ENCODE measurements around the gene BLTP3B. TPM values are rescaled to one million over a fixed set of nuclear protein-coding genes. Genes with fewer than 3 reads are reported as not detected.

Gene BLTP3B
- total and polyA plus RNA-seq, 5 experiments from 2014 or later: 9.7 to 22.4 (median 14.8) TPM

- no peaks in the 10 kb centered on the region for H3K27me3 Mint-ChIP-seq
- no peak overlapping the region for H3K27ac Mint-ChIP-seq
- POLR2A ChIA-PET: no interaction called here
- no peak overlapping the region for H3K4me3 Mint-ChIP-seq
- peaks cover 0 to 3% (median 0%) of the 10 kb centered on the region in 9 donors for H3K9me3 Mint-ChIP-seq
- H3K4me1 Mint-ChIP-seq: peaks cover 18 to 53% (median 45%) of the 10 kb centered on the region in 4 donors
- no peak for DNase-seq
- peaks cover 0 to 11% (median 9%) of the 10 kb centered on the region in 3 donors for H3K36me3 Mint-ChIP-seq
- no peak for ATAC-seq
Observed at GRCh38 chr12:100133200-100133599, 9.5 kb downstream of the BLTP3B start.

- Mint-ChIP-seq H3K36me3 (peaks cover 0 to 8% (median 6%) of the 10 kb centered on the region in 3 donors), H3K27me3 (no peaks in the 10 kb centered on the region), H3K27ac (peak overlapping the region in 9 of 10 donors; percentile 5 to 70 (median 37)), H3K4me3 (peak overlapping the region in 3 of 10 donors; percentile 20 to 38 (median 30)), H3K9me3 (peaks cover 0 to 3% (median 0%) of the 10 kb centered on the region in 9 donors), H3K4me1 (peaks cover 8 to 45% (median 38%) of the 10 kb centered on the region in 4 donors)
- POLR2A ChIA-PET: no interaction called here
- ATAC-seq: no peak
- DNase-seq: no peak
Observed at GRCh38 chr12:100128512-100128908, 14.2 kb downstream of the BLTP3B start.

- H3K4me3 Mint-ChIP-seq: peak overlapping the region in 2 of 10 donors; percentile 20 to 40
- POLR2A ChIA-PET: no interaction called here
- ATAC-seq: peak; percentile 30 to 43
- no peaks in the 10 kb centered on the region for H3K27me3 Mint-ChIP-seq
- peaks cover 0 to 3% (median 0%) of the 10 kb centered on the region in 9 donors for H3K9me3 Mint-ChIP-seq
- H3K36me3 Mint-ChIP-seq: peaks cover 0 to 6% (median 3%) of the 10 kb centered on the region in 3 donors
- H3K27ac Mint-ChIP-seq: peak overlapping the region in 9 of 10 donors; percentile 6 to 70 (median 44)
- peak in 1 of 10 donors; percentile 4 for DNase-seq
- H3K4me1 Mint-ChIP-seq: peaks cover 10 to 43% (median 38%) of the 10 kb centered on the region in 4 donors
Observed at GRCh38 chr12:100127766-100128511, 14.7 kb downstream of the BLTP3B start.

- H3K4me3 Mint-ChIP-seq: no peak overlapping the region
- H3K4me1 Mint-ChIP-seq: peaks cover 11 to 36% (median 24%) of the 10 kb centered on the region in 4 donors
- no peak overlapping the region for H3K27ac Mint-ChIP-seq
- H3K36me3 Mint-ChIP-seq: peaks cover 0 to 9% (median 5%) of the 10 kb centered on the region in 3 donors
- ATAC-seq (no peak), DNase-seq (no peak)
- no peaks in the 10 kb centered on the region for H3K27me3 Mint-ChIP-seq
- H3K9me3 Mint-ChIP-seq: peaks cover 0 to 18% (median 9%) of the 10 kb centered on the region in 9 donors
- POLR2A ChIA-PET: no interaction called here
Observed at GRCh38 chr12:100123316-100124095, 19.2 kb downstream of the BLTP3B start.

- Mint-ChIP-seq H3K9me3 (peaks cover 0 to 23% (median 11%) of the 10 kb centered on the region in 9 donors), H3K27me3 (no peaks in the 10 kb centered on the region), H3K4me3 (no peak overlapping the region), H3K27ac (no peak overlapping the region), H3K4me1 (peaks cover 7 to 12% (median 9%) of the 10 kb centered on the region in 4 donors), H3K36me3 (peaks cover 0 to 14% (median 14%) of the 10 kb centered on the region in 3 donors)
- DNase-seq: no peak
- POLR2A ChIA-PET: no interaction called here
- no peak for ATAC-seq
Observed at GRCh38 chr12:100120355-100120754, 22.3 kb downstream of the BLTP3B start.

GRCh38 chr12:100115291-100115690 is 27.4 kb downstream of the BLTP3B start:
- Mint-ChIP-seq H3K27ac (no peak overlapping the region), H3K36me3 (peaks cover 9 to 20% (median 11%) of the 10 kb centered on the region in 3 donors), H3K9me3 (peaks cover 0 to 18% (median 8%) of the 10 kb centered on the region in 9 donors), H3K4me3 (no peak overlapping the region), H3K27me3 (no peaks in the 10 kb centered on the region), H3K4me1 (peaks cover 13 to 35% (median 20%) of the 10 kb centered on the region in 4 donors)
- POLR2A ChIA-PET: no interaction called here
- DNase-seq (no peak), ATAC-seq (no peak)

GRCh38 chr12:100114574-100114973 is 28.1 kb downstream of the BLTP3B start:
- peaks cover 9 to 22% (median 14%) of the 10 kb centered on the region in 3 donors for H3K36me3 Mint-ChIP-seq
- no peak overlapping the region for H3K27ac Mint-ChIP-seq
- no peaks in the 10 kb centered on the region for H3K27me3 Mint-ChIP-seq
- peaks cover 14 to 38% (median 22%) of the 10 kb centered on the region in 4 donors for H3K4me1 Mint-ChIP-seq
- POLR2A ChIA-PET: no interaction called here
- ATAC-seq: no peak
- peaks cover 0 to 12% (median 4%) of the 10 kb centered on the region in 9 donors for H3K9me3 Mint-ChIP-seq
- no peak overlapping the region for H3K4me3 Mint-ChIP-seq
- no peak for DNase-seq

- Mint-ChIP-seq H3K4me1 (peaks cover 14 to 31% (median 22%) of the 10 kb centered on the region in 4 donors), H3K4me3 (no peak overlapping the region), H3K36me3 (peaks cover 15 to 50% (median 43%) of the 10 kb centered on the region in 3 donors), H3K27me3 (no peaks in the 10 kb centered on the region), H3K27ac (peak overlapping the region in 1 of 10 donors; percentile 4), H3K9me3 (peaks cover 0 to 14% (median 7%) of the 10 kb centered on the region in 9 donors)
- no peak for DNase-seq
- POLR2A ChIA-PET: no interaction called here
- no peak for ATAC-seq
Observed at GRCh38 chr12:100110276-100110675, 32.4 kb downstream of the BLTP3B start.

- no peak overlapping the region for H3K27ac Mint-ChIP-seq
- ATAC-seq (no peak), DNase-seq (no peak)
- POLR2A ChIA-PET: no interaction called here
- peaks cover 15 to 52% (median 48%) of the 10 kb centered on the region in 3 donors for H3K36me3 Mint-ChIP-seq
- H3K27me3 Mint-ChIP-seq: no peaks in the 10 kb centered on the region
- H3K4me3 Mint-ChIP-seq: no peak overlapping the region
- H3K9me3 Mint-ChIP-seq: peaks cover 0 to 14% (median 7%) of the 10 kb centered on the region in 9 donors
- H3K4me1 Mint-ChIP-seq: peaks cover 7 to 11% (median 8%) of the 10 kb centered on the region in 4 donors
Observed at GRCh38 chr12:100106861-100107260, 35.8 kb downstream of the BLTP3B start.

- ATAC-seq: no peak
- H3K9me3 Mint-ChIP-seq: peaks cover 0 to 14% (median 7%) of the 10 kb centered on the region in 9 donors
- peaks cover 15 to 63% (median 56%) of the 10 kb centered on the region in 3 donors for H3K36me3 Mint-ChIP-seq
- no peak overlapping the region for H3K4me3 Mint-ChIP-seq
- peak overlapping the region in 1 of 10 donors; percentile 13 for H3K27ac Mint-ChIP-seq
- POLR2A ChIA-PET: no interaction called here
- H3K27me3 Mint-ChIP-seq: no peaks in the 10 kb centered on the region
- no peak for DNase-seq
- H3K4me1 Mint-ChIP-seq: peaks cover 6 to 11% (median 7%) of the 10 kb centered on the region in 4 donors
Observed at GRCh38 chr12:100105661-100106060, 37.0 kb downstream of the BLTP3B start.

GRCh38 chr12:100101000-100101399 is 41.7 kb downstream of the BLTP3B start:
- Mint-ChIP-seq H3K27ac (no peak overlapping the region), H3K9me3 (no peaks in the 10 kb centered on the region), H3K27me3 (no peaks in the 10 kb centered on the region), H3K4me3 (no peak overlapping the region), H3K4me1 (peaks cover 0 to 3% (median 0%) of the 10 kb centered on the region in 4 donors), H3K36me3 (peaks cover 7 to 70% (median 32%) of the 10 kb centered on the region in 3 donors)
- DNase-seq: no peak
- POLR2A ChIA-PET: no interaction called here
- ATAC-seq: no peak

Data from naive thymus-derived CD8-positive, alpha-beta T cell (primary cell).